NOMO-1 (cell line): ENCODE data around the gene GDAP2.
"Not testable (repeated sequence)": the region's sequence is repeated elsewhere in the genome, so short reads cannot be mapped to it uniquely, and the experiment has no call there.

Experiments used
- DNase-seq, 2 experiments: peaks; one replicate each; lab custom pipeline; 2025; ENCODE audit not compliant: unreplicated experiment in 2 of 2; lab: John Stamatoyannopoulos, UW

Gene GDAP2

GRCh38 chr1:117904485-117904884 is 24.9 kb downstream of the GDAP2 start:
- no peak for DNase-seq

GRCh38 chr1:117902944-117903343 is 26.5 kb downstream of the GDAP2 start:
- no peak for DNase-seq

- DNase-seq, result no peak
Observed at GRCh38 chr1:117899801-117900200, 29.6 kb downstream of the GDAP2 start.

GRCh38 chr1:117897551-117897950 is 31.9 kb downstream of the GDAP2 start:
- no peak for DNase-seq

- peak; percentile 0 to 55 for DNase-seq
Observed at GRCh38 chr1:117895482-117896114, 33.8 kb downstream of the GDAP2 start.

GRCh38 chr1:117894078-117894477 is 35.3 kb downstream of the GDAP2 start:
- no peak for DNase-seq

- DNase-seq, result no peak
Observed at GRCh38 chr1:117892512-117892911, 36.9 kb downstream of the GDAP2 start.

- no peak for DNase-seq
Observed at GRCh38 chr1:117890452-117890851, 39.0 kb downstream of the GDAP2 start.

GRCh38 chr1:117886101-117886795 is 43.2 kb downstream of the GDAP2 start:
- DNase-seq, result no peak

GRCh38 chr1:117883616-117884015 is 45.8 kb downstream of the GDAP2 start:
- no peak for DNase-seq

- DNase-seq, result no peak
Observed at GRCh38 chr1:117879284-117879683, 50.1 kb downstream of the GDAP2 start.

GRCh38 chr1:117877823-117878222 is 51.6 kb downstream of the GDAP2 start:
- DNase-seq, result no peak

- DNase-seq, result no peak
Observed at GRCh38 chr1:117871013-117871412, 58.4 kb downstream of the GDAP2 start.

- DNase-seq, result no peak
Observed at GRCh38 chr1:117861694-117862093, 67.7 kb downstream of the GDAP2 start.

- DNase-seq, result no peak
Observed at GRCh38 chr1:117860896-117861610, 68.4 kb downstream of the GDAP2 start.

GRCh38 chr1:117859901-117860300 is 69.5 kb downstream of the GDAP2 start:
- no peak for DNase-seq

GRCh38 chr1:117857418-117857817 is 72.0 kb downstream of the GDAP2 start:
- DNase-seq, result no peak

GRCh38 chr1:117852853-117853553 is 76.4 kb downstream of the GDAP2 start:
- no peak for DNase-seq

- DNase-seq, result no peak
Observed at GRCh38 chr1:117851687-117852086, 77.7 kb downstream of the GDAP2 start.

GRCh38 chr1:117846674-117847425 is 82.6 kb downstream of the GDAP2 start:
- DNase-seq, result no peak

GRCh38 chr1:117844478-117844877 is 84.9 kb downstream of the GDAP2 start:
- DNase-seq, result not testable (repeated sequence)
